ENCODE data around the gene TMEM266. TPM values are rescaled to one million over a fixed set of nuclear protein-coding genes. Genes with fewer than 3 reads are reported as not detected.

TMEM266 gene
- polyA plus RNA-seq, 3 donors = not detected

DNA sequence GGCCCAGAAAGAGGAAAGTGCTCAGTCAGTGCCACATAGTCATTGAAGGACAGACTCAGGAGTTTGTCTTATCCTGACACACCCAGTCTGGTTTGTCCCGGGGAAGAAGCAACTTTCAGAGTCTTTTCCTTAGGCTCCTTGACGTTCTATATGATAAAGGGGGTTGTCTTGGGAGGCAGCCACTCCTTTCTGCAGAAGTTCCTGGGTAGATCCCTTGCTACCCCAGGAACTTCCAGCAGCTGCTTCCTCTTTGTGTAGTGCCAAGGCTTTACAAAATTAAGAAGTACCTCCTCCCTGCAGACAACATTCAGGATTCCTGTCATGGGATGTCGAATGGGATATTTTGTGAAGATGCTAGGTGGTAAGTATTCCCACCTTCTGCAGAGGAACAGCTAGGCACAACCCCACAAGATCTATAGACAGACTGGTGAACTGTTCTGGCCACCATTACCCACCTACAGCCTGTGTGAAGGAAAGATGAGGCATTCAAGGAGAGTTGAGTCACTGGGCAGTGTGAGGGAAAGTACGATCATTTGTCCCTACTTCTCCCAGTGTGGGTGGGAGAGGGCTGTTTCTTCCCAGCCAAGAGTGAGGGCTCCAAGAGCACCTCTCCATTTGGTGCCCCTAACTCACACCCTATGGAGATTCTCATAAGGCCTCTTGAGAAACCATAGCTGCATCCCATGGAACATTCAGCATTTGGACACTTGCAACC is 11.3 kb downstream of the TMEM266 start:
- H2AFZ ChIP-seq (ENCODE audit: insufficient read depth, low read depth, low read length, poor library complexity, severe bottlenecking) = no peak overlapping the region
- H3K4me1 ChIP-seq (ENCODE audit: control insufficient read depth in 1 of 2, insufficient read depth in 2 of 2, low read length in 2 of 2) = peaks cover 14% of the 10 kb centered on the region in 2 donors
- no peak overlapping the region for H3K9ac ChIP-seq (ENCODE audit: insufficient read depth, low read length, poor library complexity, severe bottlenecking)
- intact Hi-C loops (cut with micrococcal nuclease) = no loop called here
- WGBS (ENCODE audit: insufficient coverage) = no CpG with 5 or more reads among the region's 4 CpGs
- peak in 1 of 3 donors; percentile 18 for DNase-seq
- no peaks in the 10 kb centered on the region for H3K27me3 ChIP-seq (ENCODE audit: control insufficient read depth in 2 of 2, insufficient read depth in 2 of 2, low read length in 2 of 2)
- TF ChIP-seq, protein P1, sequence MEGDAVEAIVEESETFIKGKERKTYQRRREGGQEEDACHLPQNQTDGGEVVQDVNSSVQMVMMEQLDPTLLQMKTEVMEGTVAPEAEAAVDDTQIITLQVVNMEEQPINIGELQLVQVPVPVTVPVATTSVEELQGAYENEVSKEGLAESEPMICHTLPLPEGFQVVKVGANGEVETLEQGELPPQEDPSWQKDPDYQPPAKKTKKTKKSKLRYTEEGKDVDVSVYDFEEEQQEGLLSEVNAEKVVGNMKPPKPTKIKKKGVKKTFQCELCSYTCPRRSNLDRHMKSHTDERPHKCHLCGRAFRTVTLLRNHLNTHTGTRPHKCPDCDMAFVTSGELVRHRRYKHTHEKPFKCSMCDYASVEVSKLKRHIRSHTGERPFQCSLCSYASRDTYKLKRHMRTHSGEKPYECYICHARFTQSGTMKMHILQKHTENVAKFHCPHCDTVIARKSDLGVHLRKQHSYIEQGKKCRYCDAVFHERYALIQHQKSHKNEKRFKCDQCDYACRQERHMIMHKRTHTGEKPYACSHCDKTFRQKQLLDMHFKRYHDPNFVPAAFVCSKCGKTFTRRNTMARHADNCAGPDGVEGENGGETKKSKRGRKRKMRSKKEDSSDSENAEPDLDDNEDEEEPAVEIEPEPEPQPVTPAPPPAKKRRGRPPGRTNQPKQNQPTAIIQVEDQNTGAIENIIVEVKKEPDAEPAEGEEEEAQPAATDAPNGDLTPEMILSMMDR (IDR thresholded peaks at IDR 0.05) = no peak
- no peak overlapping the region for H3K4me3 Mint-ChIP-seq
- H3K9me3 Mint-ChIP-seq = peaks cover 0 to 3% (median 0%) of the 10 kb centered on the region in 7 donors
- H3K4me3 ChIP-seq (replicated peaks in 1 of 3; ENCODE audit: low read depth in 2 of 3, low read length in 3 of 3) = no peak overlapping the region
- H3K4me1 Mint-ChIP-seq = peaks cover 11% of the 10 kb centered on the region
- H3K36me3 Mint-ChIP-seq = no peaks in the 10 kb centered on the region
- H3K4me2 ChIP-seq (replicated peaks; ENCODE audit: extremely low read depth, low read length, poor library complexity, severe bottlenecking) = no peak overlapping the region
- H3K79me2 ChIP-seq (ENCODE audit: insufficient read depth, low read length) = no peaks in the 10 kb centered on the region
- no peaks in the 10 kb centered on the region for H3K27me3 Mint-ChIP-seq (ENCODE audit: low read depth in 3 of 3)
- H3K27ac ChIP-seq (ENCODE audit: low read depth in 1 of 2, low read length in 2 of 2) = no peak overlapping the region
- H3K36me3 ChIP-seq (replicated peaks in 1 of 2; ENCODE audit: control insufficient read depth in 1 of 2, insufficient read depth in 2 of 2, low read length in 2 of 2) = no peaks in the 10 kb centered on the region
- no peaks in the 10 kb centered on the region for H4K20me1 ChIP-seq (ENCODE audit: insufficient read depth, low read length)
- no peaks in the 10 kb centered on the region for H3K9me3 ChIP-seq (replicated peaks in 1 of 2; ENCODE audit: control insufficient read depth in 1 of 2, insufficient read depth in 1 of 2, low read length in 2 of 2)
- peak overlapping the region in 2 of 7 donors; percentile 48 to 68 for H3K27ac Mint-ChIP-seq

- H3K9me3 ChIP-seq (replicated peaks in 1 of 2; ENCODE audit: control insufficient read depth in 1 of 2, insufficient read depth in 1 of 2, low read length in 2 of 2) = no peaks in the 10 kb centered on the region
- intact Hi-C loops (cut with micrococcal nuclease) = no loop called here
- Mint-ChIP-seq H3K36me3 (no peaks in the 10 kb centered on the region), H3K4me1 (peaks cover 10% of the 10 kb centered on the region), H3K27me3 (ENCODE audit: low read depth in 3 of 3) (no peaks in the 10 kb centered on the region), H3K27ac (peak overlapping the region in 1 of 7 donors; percentile 68), H3K9me3 (peaks cover 0 to 3% (median 0%) of the 10 kb centered on the region in 7 donors), H3K4me3 (no peak overlapping the region)
- no peak overlapping the region for H3K4me2 ChIP-seq (replicated peaks; ENCODE audit: extremely low read depth, low read length, poor library complexity, severe bottlenecking)
- no CpG with 5 or more reads among the region's 7 CpGs for WGBS (ENCODE audit: insufficient coverage)
- no peak for DNase-seq
- peaks cover 14% of the 10 kb centered on the region in 2 donors for H3K4me1 ChIP-seq (ENCODE audit: control insufficient read depth in 1 of 2, insufficient read depth in 2 of 2, low read length in 2 of 2)
- no peak overlapping the region for H3K27ac ChIP-seq (ENCODE audit: low read depth in 1 of 2, low read length in 2 of 2)
- H3K4me3 ChIP-seq (replicated peaks in 1 of 3; ENCODE audit: low read depth in 2 of 3, low read length in 3 of 3) = no peak overlapping the region
- H3K9ac ChIP-seq (ENCODE audit: insufficient read depth, low read length, poor library complexity, severe bottlenecking) = no peak overlapping the region
- H2AFZ ChIP-seq (ENCODE audit: insufficient read depth, low read depth, low read length, poor library complexity, severe bottlenecking) = no peak overlapping the region
- H3K27me3 ChIP-seq (ENCODE audit: control insufficient read depth in 2 of 2, insufficient read depth in 2 of 2, low read length in 2 of 2) = no peaks in the 10 kb centered on the region
- TF ChIP-seq, protein P1 (IDR thresholded peaks at IDR 0.05) = no peak
- no peaks in the 10 kb centered on the region for H4K20me1 ChIP-seq (ENCODE audit: insufficient read depth, low read length)
- H3K79me2 ChIP-seq (ENCODE audit: insufficient read depth, low read length) = no peaks in the 10 kb centered on the region
- no peaks in the 10 kb centered on the region for H3K36me3 ChIP-seq (replicated peaks in 1 of 2; ENCODE audit: control insufficient read depth in 1 of 2, insufficient read depth in 2 of 2, low read length in 2 of 2)
These were observed 12.0 kb downstream of the TMEM266 start for GRCh38 chr15:76071806-76072205.

All from CD14-positive monocyte (primary cell).